Sigmoid colon (tissue), 4 donors: ENCODE data around the gene LRRIQ4.

ENCODE experiments used
- POLR2A ChIP-seq, 2 donors: fragments of 450-650 bp; IDR thresholded peaks; one replicate each; pipeline ENCODE4 v1.6.1; 2016; ENCODE audit warnings: antibody characterized with exemption in 2 of 2, mild to moderate bottlenecking in 2 of 2, moderate library complexity in 2 of 2
- POLR2AphosphoS5 ChIP-seq, 4 donors: sonication (generic); formaldehyde crosslinking; IDR thresholded peaks; one replicate each; pipeline ENCODE4 v1.6.1; 2017; ENCODE audit warnings: antibody characterized with exemption in 4 of 4
- TF ChIP-seq, protein P1 (sequence below), 4 experiments: fragments of 450-650 bp in 3 of 4; fragments of 200-600 bp in 1 of 4; IDR thresholded peaks; one replicate each; pipeline ENCODE4 v1.5.1; 2016 to 2019; ENCODE audit warnings: antibody characterized with exemption in 4 of 4, mild to moderate bottlenecking in 3 of 4, moderate library complexity in 2 of 4

DNA sequence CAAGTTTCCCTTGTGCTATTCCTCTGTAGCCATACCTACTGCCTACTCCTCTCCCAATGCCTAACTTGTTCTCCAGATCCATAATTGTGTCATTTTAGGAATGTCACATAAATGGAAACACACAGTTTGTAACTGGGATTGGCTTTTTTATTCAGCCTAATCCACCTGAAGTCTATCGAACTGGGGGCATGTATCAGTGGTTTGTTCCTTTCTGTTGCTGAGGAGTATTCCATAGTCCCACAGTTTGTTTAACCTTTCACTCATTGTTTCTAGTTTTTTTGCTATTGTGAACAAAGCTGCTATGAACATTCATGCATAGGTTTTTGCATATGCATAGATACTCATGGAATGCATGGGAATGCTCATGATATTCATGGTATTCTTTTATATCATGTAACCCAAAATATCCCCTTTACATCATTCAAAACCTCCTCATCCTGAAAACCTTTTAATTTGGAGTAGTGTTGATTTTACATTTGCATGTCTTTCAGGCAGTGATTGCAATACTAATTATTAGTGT lies 25.9 kb downstream of the LRRIQ4 start:
- TF ChIP-seq, protein P1, sequence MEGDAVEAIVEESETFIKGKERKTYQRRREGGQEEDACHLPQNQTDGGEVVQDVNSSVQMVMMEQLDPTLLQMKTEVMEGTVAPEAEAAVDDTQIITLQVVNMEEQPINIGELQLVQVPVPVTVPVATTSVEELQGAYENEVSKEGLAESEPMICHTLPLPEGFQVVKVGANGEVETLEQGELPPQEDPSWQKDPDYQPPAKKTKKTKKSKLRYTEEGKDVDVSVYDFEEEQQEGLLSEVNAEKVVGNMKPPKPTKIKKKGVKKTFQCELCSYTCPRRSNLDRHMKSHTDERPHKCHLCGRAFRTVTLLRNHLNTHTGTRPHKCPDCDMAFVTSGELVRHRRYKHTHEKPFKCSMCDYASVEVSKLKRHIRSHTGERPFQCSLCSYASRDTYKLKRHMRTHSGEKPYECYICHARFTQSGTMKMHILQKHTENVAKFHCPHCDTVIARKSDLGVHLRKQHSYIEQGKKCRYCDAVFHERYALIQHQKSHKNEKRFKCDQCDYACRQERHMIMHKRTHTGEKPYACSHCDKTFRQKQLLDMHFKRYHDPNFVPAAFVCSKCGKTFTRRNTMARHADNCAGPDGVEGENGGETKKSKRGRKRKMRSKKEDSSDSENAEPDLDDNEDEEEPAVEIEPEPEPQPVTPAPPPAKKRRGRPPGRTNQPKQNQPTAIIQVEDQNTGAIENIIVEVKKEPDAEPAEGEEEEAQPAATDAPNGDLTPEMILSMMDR (IDR thresholded peaks at IDR 0.05): no peak
- TF ChIP-seq POLR2AphosphoS5 (IDR thresholded peaks at IDR 0.05) (no peak), POLR2A (IDR thresholded peaks at IDR 0.05) (no peak)
